NOMO-1 treated with dmso at 0.1 percent for 144 hours (cell line): ENCODE measurements around the gene SLFN5.
"Not testable (repeated sequence)": the region's sequence is repeated elsewhere in the genome, so short reads cannot be mapped to it uniquely, and the experiment has no call there.

Experiments
- DNase-seq: peaks from one replicate; lab custom pipeline; 2025; ENCODE audit not compliant: unreplicated experiment; lab: John Stamatoyannopoulos, UW

SLFN5 gene

GRCh38 chr17:35287286-35287811, 44.5 kb downstream of the SLFN5 start:
- DNase-seq, result no peak

- DNase-seq, result no peak
These were observed 46.4 kb downstream of the SLFN5 start for GRCh38 chr17:35289222-35289621.

- DNase-seq, result no peak
These were observed 48.9 kb downstream of the SLFN5 start for GRCh38 chr17:35291802-35292201.

GRCh38 chr17:35293151-35293847, 50.4 kb downstream of the SLFN5 start:
- no peak for DNase-seq

GRCh38 chr17:35294756-35295155, 51.9 kb downstream of the SLFN5 start:
- DNase-seq, result no peak

GRCh38 chr17:35295686-35296085, 52.8 kb downstream of the SLFN5 start:
- DNase-seq, result no peak

- DNase-seq, result no peak
These were observed 54.8 kb downstream of the SLFN5 start for GRCh38 chr17:35297666-35298065.

GRCh38 chr17:35298639-35299038, 55.8 kb downstream of the SLFN5 start:
- DNase-seq, result no peak

GRCh38 chr17:35299135-35299534, 56.3 kb downstream of the SLFN5 start:
- DNase-seq, result no peak

GRCh38 chr17:35309345-35309744, 66.5 kb downstream of the SLFN5 start:
- not testable (repeated sequence) for DNase-seq

- DNase-seq, result no peak
These were observed 69.5 kb downstream of the SLFN5 start for GRCh38 chr17:35312346-35312745.

- peak; percentile 56 for DNase-seq
These were observed 70.2 kb downstream of the SLFN5 start for GRCh38 chr17:35312790-35313711.

GRCh38 chr17:35313875-35314409, 71.1 kb downstream of the SLFN5 start:
- no peak for DNase-seq

GRCh38 chr17:35314415-35315216, 71.7 kb downstream of the SLFN5 start:
- no peak for DNase-seq

- DNase-seq, result no peak
These were observed 72.4 kb downstream of the SLFN5 start for GRCh38 chr17:35315283-35315682.

GRCh38 chr17:35315971-35316370, 73.1 kb downstream of the SLFN5 start:
- no peak for DNase-seq

- DNase-seq, result no peak
These were observed 79.9 kb downstream of the SLFN5 start for GRCh38 chr17:35322749-35323148.
